HG03432 (cell line): ENCODE results near the gene SPRYD3.
"Not testable (repeated sequence)": the region's sequence is repeated elsewhere in the genome, so short reads cannot be mapped to it uniquely, and the experiment has no call there.

Experiments used
- ATAC-seq: cut with Tn5 transposase; IDR thresholded peaks from one replicate; pipeline ENCODE4 v1.9.1; 2021; ENCODE audit warnings: mild to moderate bottlenecking, moderate library complexity; ENCODE audit not compliant: unreplicated experiment

SPRYD3 gene

DNA sequence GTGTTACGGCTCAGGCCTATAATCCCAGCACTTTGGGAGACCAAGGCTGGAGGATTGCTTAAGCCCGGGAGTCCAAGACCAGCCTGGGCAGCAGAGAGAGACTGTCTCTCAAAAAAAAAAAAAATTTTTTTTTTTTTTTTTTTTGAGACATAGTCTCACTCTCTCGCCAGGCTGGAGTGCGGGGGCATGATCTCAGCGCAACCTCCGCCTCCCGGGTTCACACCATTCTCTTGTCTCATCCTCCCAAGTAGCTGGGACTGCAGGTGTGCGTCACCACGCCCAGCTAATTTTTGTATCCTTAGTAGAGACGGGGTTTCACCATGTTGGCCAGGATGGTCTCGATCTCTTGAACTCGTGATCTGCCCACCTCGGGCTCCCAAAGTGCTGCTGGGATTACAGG lies 52.2 kb downstream of the SPRYD3 start:
- ATAC-seq, result not testable (repeated sequence)

DNA sequence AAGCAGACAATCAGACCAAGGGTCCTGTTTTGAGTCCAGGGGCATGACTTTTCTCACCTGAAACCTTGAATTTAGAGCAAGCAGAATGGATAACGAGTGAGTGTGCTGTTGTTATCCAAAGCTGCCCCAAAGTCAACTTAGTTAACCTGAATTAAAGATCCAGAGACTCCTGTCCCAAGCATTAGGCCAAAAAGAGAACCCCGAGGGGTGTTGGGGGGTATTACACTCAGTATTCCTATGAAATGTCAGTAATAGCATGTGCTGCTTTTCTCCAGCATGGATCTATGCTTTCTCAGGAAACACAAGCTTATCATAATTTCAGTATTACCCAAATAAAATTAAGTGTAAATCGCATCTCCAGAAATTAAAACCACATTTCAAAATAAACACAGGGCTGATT lies 53.9 kb downstream of the SPRYD3 start:
- no peak for ATAC-seq

DNA sequence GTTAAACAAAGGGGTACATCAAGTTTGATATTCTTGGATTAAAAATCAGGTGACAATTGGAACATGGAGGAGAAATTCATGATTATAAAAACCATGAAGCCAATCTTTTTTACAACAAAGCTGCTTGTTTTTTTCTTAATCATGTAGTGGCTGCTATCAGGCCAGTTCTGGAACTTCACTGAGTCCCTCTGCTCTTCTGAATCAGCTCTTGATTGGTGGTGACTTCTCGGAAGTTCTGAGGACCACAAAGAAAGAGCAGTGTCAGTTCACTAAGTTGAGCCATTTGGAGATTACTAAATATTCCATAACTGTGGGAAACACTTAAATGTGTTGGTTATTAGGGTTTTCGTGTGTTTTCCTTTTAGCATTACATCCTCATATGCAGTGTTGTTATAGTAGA lies 64.5 kb downstream of the SPRYD3 start:
- ATAC-seq, result no peak
